ENCODE data around the gene BNIPL. TPM values are rescaled to one million over a fixed set of nuclear protein-coding genes. Genes with fewer than 3 reads are reported as not detected.
A peak's percentile ranks its signal among the peaks of the same experiment; 100 is the strongest.

The BNIPL gene
- total and polyA plus RNA-seq, 2 of the 8 experiments (the other 6 are each of a cell fraction or from before 2014, with no cell fraction given) = 2.4 to 3.3 TPM

- Histone ChIP-seq H3K27ac (ENCODE audit: low read depth, low read length) (no peak overlapping the region), H4K91ac (replicated peaks; ENCODE audit: insufficient read length, low read length) (no peak overlapping the region), H3K9me3 (ENCODE audit: insufficient read depth in 2 of 2, low read depth in 1 of 2, low read length in 1 of 2) (no peaks in the 10 kb centered on the region), H3K23ac (ENCODE audit: insufficient read length) (no peak overlapping the region), H3K79me2 (ENCODE audit: control insufficient read depth in 1 of 2, insufficient read depth in 2 of 2, low read length in 2 of 2) (no peaks in the 10 kb centered on the region), H2AK5ac (ENCODE audit: low read depth, low read length) (no peak overlapping the region), H4K20me1 (replicated peaks in 1 of 2; ENCODE audit: control insufficient read depth in 1 of 2, insufficient read depth in 2 of 2, low read length in 2 of 2) (peaks cover 0 to 3% of the 10 kb centered on the region in 2 experiments), H3K4me3 (ENCODE audit: extremely low read depth in 1 of 4, insufficient read depth in 2 of 4, low read depth in 3 of 4, low read length in 4 of 4) (no peak overlapping the region), H3K23me2 (ENCODE audit: low read depth, low read length) (peaks cover 8% of the 10 kb centered on the region; the same call in 1 of the 2 replicates), H3K4me2 (ENCODE audit: insufficient read depth in 1 of 2, low read depth in 2 of 2, low read length in 2 of 2) (no peak overlapping the region; a peak in 1 of 4 replicates), H2AFZ (ENCODE audit: low read length) (no peak overlapping the region), H2BK5ac (ENCODE audit: low read depth, low read length) (no peak overlapping the region), H3K9ac (replicated peaks in 1 of 4; ENCODE audit: extremely low read depth in 1 of 4, low read depth in 3 of 4, low read length in 3 of 4) (no peak overlapping the region), H2BK20ac (ENCODE audit: low read length) (no peak overlapping the region), H3K4ac (replicated peaks; ENCODE audit: insufficient read length, low read depth, low read length) (no peak overlapping the region), H3K18ac (ENCODE audit: extremely low read depth, low read length) (no peak overlapping the region), H3K27me3 (replicated peaks in 1 of 4; ENCODE audit: control insufficient read depth in 3 of 4, extremely low read depth in 1 of 4, insufficient read depth in 3 of 4, low read length in 3 of 4) (no peaks in the 10 kb centered on the region), H3K36me3 (ENCODE audit: control insufficient read depth in 2 of 4, insufficient read depth in 4 of 4, low read length in 3 of 4) (peaks cover 10 to 48% (median 27%) of the 10 kb centered on the region in 4 experiments), H3K79me1 (ENCODE audit: low read depth, low read length) (peaks cover under 1% of the 10 kb centered on the region; the same call in 1 of the 2 replicates), H3K14ac (ENCODE audit: insufficient read length) (no peak overlapping the region), H4K8ac (ENCODE audit: extremely low read depth, insufficient read depth, low read length) (no peak overlapping the region), H2BK12ac (ENCODE audit: low read depth, low read length) (no peak overlapping the region), H2BK15ac (ENCODE audit: low read length) (no peak overlapping the region), H4K5ac (ENCODE audit: insufficient read length, low read depth, low read length) (no peak overlapping the region), H2BK120ac (replicated peaks; ENCODE audit: low read depth, low read length) (no peak overlapping the region), H3K56ac (replicated peaks; ENCODE audit: insufficient read length, low read depth, low read length) (no peak overlapping the region), H3K4me1 (replicated peaks in 1 of 4; ENCODE audit: control insufficient read depth in 3 of 4, insufficient read depth in 4 of 4, low read length in 3 of 4) (peaks cover 0 to 7% (median 3%) of the 10 kb centered on the region in 4 experiments; a peak in 4 of 7 replicates)
- FAIRE-seq (no peak), DNase-seq (ENCODE audit: low read depth in 1 of 2, low spot score in 2 of 2) (no peak)
- no peak for TF ChIP-seq TEAD4 (IDR thresholded peaks at IDR 0.05; ENCODE audit: low read depth, low read length)
- peak in 1 of 2 experiments; percentile 38; a peak in 1 of 3 replicates for TF ChIP-seq POLR2A (IDR thresholded peaks at IDR 0.05; ENCODE audit: control extremely low read depth in 1 of 2, low read depth in 2 of 2, low read length in 2 of 2)
- ChIA-PET CTCF (ENCODE audit: partially characterized antibody) (interaction anchor here (0.7 to 9.6 kb wide), 6 partner anchors 10 to 25 kb away, joined by 3 to 95 read pairs (median 6); partner anchors contain the start of genes BNIPL, CDC42SE1 and MLLT11), POLR2A (ENCODE audit: partially characterized antibody) (interaction anchor here (0.5 to 7.7 kb wide), 10 partner anchors 9 to 700 kb away, joined by 3 to 107 read pairs (median 4); partner anchors contain the start of genes BNIPL, CDC42SE1 and MLLT11)
- WGBS, 2 experiments (ENCODE audit: extremely low coverage in 1 of 2, insufficient coverage in 1 of 2, insufficient read length in 1 of 2, insufficient replicate concordance in 2 of 2, low coverage in 1 of 2, low lambda C conversion rate in 2 of 2, missing lambda C conversion rate in 1 of 2) = 91% methylated on average over 2 of the region's 2 CpGs; no CpG with 5 or more reads in 1 of the 2 experiments
Observed at GRCh38 chr1:151050051-151050688, 13.8 kb downstream of the BNIPL start.

Measured in H1 (cell line).